Measurements from ENCODE around the gene FHOD3. TPM values are rescaled to one million over a fixed set of nuclear protein-coding genes. Genes with fewer than 3 reads are reported as not detected.
A peak's percentile ranks its signal among the peaks of the same experiment; 100 is the strongest.

The FHOD3 gene
- total RNA-seq, 1 donor from 2014 or later: 347 TPM

- no peak for ATAC-seq
- intact Hi-C loops (cut with micrococcal nuclease): no loop called here
Measured at GRCh38 chr18:36516258-36516657, 218.7 kb downstream of the FHOD3 start.

GRCh38 chr18:36516726-36517125, 219.2 kb downstream of the FHOD3 start:
- ATAC-seq (no peak), DNase-seq (no peak)
- intact Hi-C loops (cut with micrococcal nuclease): no loop called here

More at GRCh38 chr18:36516258-36516657, 218.7 kb downstream of the FHOD3 start:
- DNase-seq: no peak

- peak; percentile 39 for DNase-seq
- ATAC-seq: peak; percentile 76
- intact Hi-C loops (cut with micrococcal nuclease): no loop called here
Measured at GRCh38 chr18:36518839-36519238, 221.3 kb downstream of the FHOD3 start.

- DNase-seq (no peak), ATAC-seq (peak; percentile 48)
- intact Hi-C loops (cut with micrococcal nuclease): no loop called here
Measured at GRCh38 chr18:36519358-36519757, 221.8 kb downstream of the FHOD3 start.

GRCh38 chr18:36522509-36522908, 225.0 kb downstream of the FHOD3 start:
- DNase-seq (no peak), ATAC-seq (no peak)
- intact Hi-C loops (cut with micrococcal nuclease): no loop called here

- ATAC-seq (no peak), DNase-seq (no peak)
- intact Hi-C loops (cut with micrococcal nuclease): no loop called here
Measured at GRCh38 chr18:36525913-36526312, 228.4 kb downstream of the FHOD3 start.

- intact Hi-C loops (cut with micrococcal nuclease): no loop called here
- ATAC-seq (no peak), DNase-seq (no peak)
Measured at GRCh38 chr18:36526611-36527010, 229.1 kb downstream of the FHOD3 start.

- no peak for ATAC-seq
- intact Hi-C loops (cut with micrococcal nuclease): no loop called here
- no peak for DNase-seq
Measured at GRCh38 chr18:36527051-36527450, 229.5 kb downstream of the FHOD3 start.

GRCh38 chr18:36527740-36528455, 230.4 kb downstream of the FHOD3 start:
- intact Hi-C loops (cut with micrococcal nuclease): no loop called here
- ATAC-seq: peak; percentile 17
- DNase-seq: no peak

- ATAC-seq: no peak
- no peak for DNase-seq
- intact Hi-C loops (cut with micrococcal nuclease): no loop called here
Measured at GRCh38 chr18:36529747-36530146, 232.2 kb downstream of the FHOD3 start.

GRCh38 chr18:36530676-36531405, 233.3 kb downstream of the FHOD3 start:
- DNase-seq (no peak), ATAC-seq (no peak)
- intact Hi-C loops (cut with micrococcal nuclease): no loop called here

GRCh38 chr18:36531636-36532035, 234.1 kb downstream of the FHOD3 start:
- DNase-seq (no peak), ATAC-seq (no peak)
- intact Hi-C loops (cut with micrococcal nuclease): no loop called here

- DNase-seq: no peak
- no peak for ATAC-seq
- intact Hi-C loops (cut with micrococcal nuclease): no loop called here
Measured at GRCh38 chr18:36532394-36532793, 234.9 kb downstream of the FHOD3 start.

GRCh38 chr18:36532815-36533214, 235.3 kb downstream of the FHOD3 start:
- ATAC-seq (no peak), DNase-seq (no peak)
- intact Hi-C loops (cut with micrococcal nuclease): no loop called here

- intact Hi-C loops (cut with micrococcal nuclease): no loop called here
- DNase-seq: no peak
- ATAC-seq: no peak
Measured at GRCh38 chr18:36533446-36534153, 236.1 kb downstream of the FHOD3 start.

GRCh38 chr18:36534154-36534688, 236.7 kb downstream of the FHOD3 start:
- ATAC-seq: no peak
- intact Hi-C loops (cut with micrococcal nuclease): no loop called here
- no peak for DNase-seq

- no peak for DNase-seq
- intact Hi-C loops (cut with micrococcal nuclease): no loop called here
Measured at GRCh38 chr18:36535202-36535935, 237.9 kb downstream of the FHOD3 start.

GRCh38 chr18:36536426-36536825, 238.9 kb downstream of the FHOD3 start:
- ATAC-seq: peak; percentile 25
- DNase-seq: no peak
- intact Hi-C loops (cut with micrococcal nuclease): no loop called here

More at GRCh38 chr18:36535202-36535935, 237.9 kb downstream of the FHOD3 start:
- ATAC-seq: no peak

- ATAC-seq: no peak
- intact Hi-C loops (cut with micrococcal nuclease): no loop called here
Measured at GRCh38 chr18:36537289-36537688, 239.8 kb downstream of the FHOD3 start.

More at GRCh38 chr18:36537289-36537688, 239.8 kb downstream of the FHOD3 start:
- DNase-seq: no peak
